Parathyroid adenoma (tissue), 2 donors: Measurements from ENCODE around the gene SENP1.

Experiments
- H2AFZ ChIP-seq: fragments of 300-600 bp; sonication (generic); one replicate; pipeline ENCODE4 v1.7.0; 2017; ENCODE audit warnings: antibody characterized with exemption, mild to moderate bottlenecking
- H3K27ac ChIP-seq: fragments of 300-600 bp; sonication (generic); one replicate; pipeline ENCODE4 v1.7.0; 2017
- H3K27me3 ChIP-seq: fragments of 300-600 bp; sonication (generic); one replicate; pipeline ENCODE4 v1.7.0; 2017; ENCODE audit warnings: low read length; ENCODE audit not compliant: control insufficient read depth, insufficient read depth
- H3K36me3 ChIP-seq: fragments of 300-600 bp; sonication (generic); one replicate; pipeline ENCODE4 v1.7.0; 2017; ENCODE audit warnings: low read length; ENCODE audit not compliant: control insufficient read depth, insufficient read depth
- H3K4me1 ChIP-seq: fragments of 300-600 bp; sonication (generic); one replicate; pipeline ENCODE4 v1.7.0; 2017; ENCODE audit warnings: control low read depth
- H3K4me2 ChIP-seq: fragments of 300-600 bp; sonication (generic); one replicate; pipeline ENCODE4 v1.7.0; 2017; ENCODE audit warnings: low read length
- H3K4me3 ChIP-seq: fragments of 300-600 bp; sonication (generic); one replicate; pipeline ENCODE4 v1.7.0; 2017; ENCODE audit warnings: low read depth, low read length
- H3K79me2 ChIP-seq: fragments of 300-600 bp; sonication (generic); one replicate; pipeline ENCODE4 v1.7.0; 2017; ENCODE audit warnings: control low read depth
- H3K9ac ChIP-seq: fragments of 300-600 bp; sonication (generic); one replicate; pipeline ENCODE4 v1.7.0; 2017; ENCODE audit warnings: mild to moderate bottlenecking
- H3K9me3 ChIP-seq: fragments of 300-600 bp; sonication (generic); one replicate; pipeline ENCODE4 v1.7.0; 2017; ENCODE audit warnings: low read length; ENCODE audit not compliant: control insufficient read depth
- CTCF ChIP-seq: fragments of 300-600 bp; sonication (generic); IDR thresholded peaks from one replicate; pipeline ENCODE4 v1.7.0; 2017; ENCODE audit warnings: antibody characterized with exemption, mild to moderate bottlenecking
- donor health status: primary hyperparathyroidism.

SENP1 gene

DNA sequence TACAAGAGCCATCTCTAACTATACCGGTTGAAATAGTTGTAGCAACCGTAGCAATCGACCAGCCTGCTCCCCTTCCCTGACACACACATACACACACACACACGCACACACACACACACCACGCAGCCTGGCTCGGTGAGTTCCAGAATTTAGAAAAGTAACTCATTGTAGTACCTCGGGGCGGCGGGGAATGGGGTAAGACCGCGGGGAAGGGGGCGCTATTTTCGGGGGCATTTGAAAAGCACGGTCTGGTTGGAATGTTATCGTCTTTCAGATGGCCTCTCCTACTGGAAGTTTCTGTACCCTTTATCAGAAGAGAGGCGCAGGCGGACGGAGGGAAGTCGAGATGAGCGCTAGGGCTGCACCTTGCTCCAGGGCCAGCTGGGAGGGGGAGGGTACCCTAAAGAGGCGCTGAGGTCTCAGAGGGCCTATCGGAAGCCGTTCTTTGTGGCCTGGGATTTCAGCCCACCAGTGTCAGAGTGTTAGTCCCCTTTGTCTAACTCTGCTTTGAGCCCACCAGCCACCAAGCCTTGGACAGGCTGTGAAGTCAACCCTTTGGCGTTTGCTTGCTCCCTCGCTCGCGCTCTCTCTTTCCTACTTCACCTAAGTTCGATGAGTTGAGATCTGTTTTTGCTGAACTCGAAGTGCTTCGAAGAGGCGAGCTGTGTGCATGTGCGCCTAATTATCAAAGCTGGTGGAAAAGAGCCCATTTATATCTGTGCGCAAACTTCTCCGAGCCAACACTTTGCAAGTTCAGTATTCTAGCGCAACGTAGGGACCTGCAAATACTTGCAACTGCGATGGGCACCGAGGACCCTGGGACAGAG is 102.4 kb downstream of the SENP1 start:
- Histone ChIP-seq H3K4me3 (no peak overlapping the region), H3K79me2 (no peaks in the 10 kb centered on the region), H3K4me2 (peak overlapping the region; percentile 50), H3K27ac (no peak overlapping the region), H3K27me3 (peaks cover 13% of the 10 kb centered on the region), H3K36me3 (no peaks in the 10 kb centered on the region), H3K9ac (no peak overlapping the region), H3K9me3 (no peaks in the 10 kb centered on the region), H3K4me1 (peaks cover 12% of the 10 kb centered on the region), H2AFZ (no peak overlapping the region)
- TF ChIP-seq CTCF, result no peak

DNA sequence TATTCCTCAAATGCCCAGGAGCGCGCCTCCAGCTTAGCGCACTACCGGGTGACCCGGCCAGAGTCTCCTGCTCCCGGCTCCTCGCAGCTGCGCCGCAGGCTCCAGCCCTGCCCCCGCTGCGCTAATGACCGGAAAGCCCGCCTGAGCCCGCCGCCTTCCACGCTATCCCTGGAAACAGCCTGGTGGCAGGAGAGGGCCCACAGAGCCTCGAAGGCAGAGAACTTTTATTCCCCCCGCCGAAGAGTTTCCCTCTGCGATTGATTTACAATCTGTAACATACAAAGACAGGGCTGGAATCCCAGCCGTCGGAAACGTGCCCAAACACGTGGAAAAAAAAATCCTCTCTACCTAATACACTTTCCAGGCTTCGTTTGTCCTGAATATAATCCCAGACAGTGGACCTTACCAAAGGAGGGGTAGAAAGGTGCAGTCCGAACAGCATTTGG is 103.1 kb downstream of the SENP1 start:
- Histone ChIP-seq H3K4me1 (peaks cover 12% of the 10 kb centered on the region), H3K79me2 (no peaks in the 10 kb centered on the region)

DNA sequence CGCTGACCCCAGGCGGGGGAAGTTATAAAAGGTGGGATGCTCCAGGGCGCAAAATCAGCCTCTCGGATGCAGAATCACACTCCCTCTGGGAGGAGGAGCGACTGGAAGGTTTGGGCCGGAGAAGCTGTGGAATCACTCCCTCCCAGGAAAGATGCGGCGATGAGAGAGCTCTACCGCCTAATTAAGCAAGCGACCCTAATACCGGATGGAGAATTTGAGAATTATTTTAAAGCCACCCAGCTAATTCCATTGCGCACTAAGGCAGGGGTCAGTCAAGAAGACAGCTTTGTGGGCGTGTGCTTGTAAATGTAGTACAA is 103.5 kb downstream of the SENP1 start:
- Histone ChIP-seq H3K79me2 (no peaks in the 10 kb centered on the region), H3K4me1 (peaks cover 12% of the 10 kb centered on the region), H3K9me3 (no peaks in the 10 kb centered on the region), H3K36me3 (no peaks in the 10 kb centered on the region), H3K4me2 (peak overlapping the region; percentile 9), H3K9ac (no peak overlapping the region), H3K27ac (no peak overlapping the region), H3K27me3 (peaks cover 13% of the 10 kb centered on the region), H3K4me3 (no peak overlapping the region), H2AFZ (no peak overlapping the region)
- no peak for TF ChIP-seq CTCF

More for the DNA sequence above, 103.1 kb downstream of the SENP1 start:
- Histone ChIP-seq H3K9ac (no peak overlapping the region), H3K9me3 (no peaks in the 10 kb centered on the region), H3K4me3 (no peak overlapping the region), H3K36me3 (no peaks in the 10 kb centered on the region), H2AFZ (no peak overlapping the region), H3K4me2 (peak overlapping the region; percentile 9), H3K27me3 (peaks cover 13% of the 10 kb centered on the region), H3K27ac (no peak overlapping the region)
- TF ChIP-seq CTCF, result no peak

DNA sequence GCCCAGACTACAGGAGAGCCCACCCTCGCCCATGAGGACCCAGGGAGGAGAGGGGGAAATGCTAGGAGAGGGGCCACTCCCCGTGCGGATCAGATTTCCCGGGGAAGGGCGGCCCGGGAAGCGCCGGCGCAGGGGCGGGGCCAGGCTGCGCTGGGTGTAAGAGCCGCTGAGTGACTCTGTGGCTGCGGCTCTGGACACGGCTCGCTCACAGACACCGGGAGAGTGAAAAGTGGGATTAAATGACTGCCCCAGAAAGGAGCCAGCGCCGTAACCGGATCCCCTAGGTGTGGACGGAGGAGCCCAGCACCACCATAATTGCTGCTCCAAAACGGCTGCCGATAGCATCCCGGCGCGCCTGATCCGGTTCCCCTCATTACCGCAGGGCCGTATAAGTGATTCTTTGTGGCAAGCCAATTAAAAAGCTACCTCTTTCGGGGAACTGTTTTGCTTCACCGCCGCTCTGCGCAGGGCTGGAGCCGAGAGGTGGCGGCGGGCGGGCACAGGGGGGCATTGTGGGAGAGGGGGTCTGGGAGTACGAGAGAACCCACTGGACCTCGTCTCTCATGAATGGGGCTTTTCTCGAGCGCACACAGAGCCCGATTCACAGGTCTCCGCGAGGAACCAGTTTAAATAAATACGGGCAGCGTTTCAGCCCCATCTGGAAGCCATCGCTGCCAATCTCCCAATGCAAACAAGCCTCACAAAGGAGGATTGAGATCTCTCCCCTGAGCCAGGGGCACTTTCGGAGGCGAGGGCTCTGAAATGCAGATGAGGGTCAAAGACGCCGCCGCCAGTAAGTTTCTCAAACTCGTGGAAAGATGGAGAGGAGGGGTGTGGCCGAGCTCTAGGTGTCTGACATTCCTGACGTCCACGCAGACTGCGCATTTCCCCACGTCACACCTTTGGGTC is 104.1 kb downstream of the SENP1 start:
- no peak overlapping the region for H3K27ac ChIP-seq

More for the DNA sequence above, 104.1 kb downstream of the SENP1 start:
- H3K9me3 ChIP-seq, result no peaks in the 10 kb centered on the region
- no peak for TF ChIP-seq CTCF
- H3K4me1 ChIP-seq, result peaks cover 12% of the 10 kb centered on the region
- no peaks in the 10 kb centered on the region for H3K36me3 ChIP-seq
- H3K4me2 ChIP-seq, result peak overlapping the region; percentile 66
- H2AFZ ChIP-seq, result peak overlapping the region; percentile 53
- peaks cover 13% of the 10 kb centered on the region for H3K27me3 ChIP-seq
- H3K4me3 ChIP-seq, result peak overlapping the region; percentile 31
- no peaks in the 10 kb centered on the region for H3K79me2 ChIP-seq
- no peak overlapping the region for H3K9ac ChIP-seq
